CD4-positive, alpha-beta T cell (primary cell): Measurements from ENCODE around the gene MAN1B1. TPM values are rescaled to one million over a fixed set of nuclear protein-coding genes. Genes with fewer than 3 reads are reported as not detected.
A peak's percentile ranks its signal among the peaks of the same experiment; 100 is the strongest.

Experiments used
- ATAC-seq: fragments of 200-7000 bp; cut with Tn5 transposase; one replicate; pipeline ENCODE4 v1.10.0; 2022; ENCODE audit warnings: mild to moderate bottlenecking; ENCODE audit not compliant: poor library complexity
- CTCF ChIA-PET: fragments of 350-600 bp; sonication (Branson Sonifier 250); formaldehyde crosslinking; loops from one replicate; lab custom pipeline; 2021; ENCODE audit warnings: antibody characterized with exemption, inconsistent platforms; lab: Charles Lee
- POLR2A ChIA-PET: fragments of 350-600 bp; sonication (Branson Sonifier 250); formaldehyde crosslinking; loops from one replicate; lab custom pipeline; 2021; ENCODE audit warnings: antibody characterized with exemption, inconsistent platforms; lab: Charles Lee
- DNase-seq, 14 experiments: peaks; one replicate each; pipeline ENCODE4 v3.0.0-alpha.2; 2013 to 2020; ENCODE audit warnings: mixed read lengths in 2 of 14
- H3K27ac ChIP-seq, 2 donors: one replicate each; pipeline versions ENCODE4 v1.5.1 to v1.7.0; 2013; ENCODE audit warnings: low read length in 2 of 2, low read depth in 1 of 2, mild to moderate bottlenecking in 1 of 2
- H3K27me3 ChIP-seq, 2 experiments: 1 replicate in 1 of 2; 2 replicates in 1 of 2; pipeline versions ENCODE4 v1.6.1 to v1.7.0; 2013; ENCODE audit warnings: low read length in 2 of 2, control low read depth in 1 of 2, mild to moderate bottlenecking in 1 of 2, moderate library complexity in 1 of 2; ENCODE audit not compliant: insufficient read depth in 2 of 2, control insufficient read depth in 1 of 2
- H3K36me3 ChIP-seq: one replicate; pipeline ENCODE4 v1.6.1; 2013; ENCODE audit warnings: low read length, control low read depth; ENCODE audit not compliant: insufficient read depth
- H3K4me1 ChIP-seq: one replicate; pipeline ENCODE4 v1.6.1; 2013; ENCODE audit warnings: low read length, control low read depth; ENCODE audit not compliant: insufficient read depth
- H3K4me3 ChIP-seq: one replicate; pipeline ENCODE4 v1.5.1; 2013; ENCODE audit warnings: mild to moderate bottlenecking, low read length, moderate library complexity
- H3K9me3 ChIP-seq, 2 experiments: 1 replicate in 1 of 2; 2 replicates in 1 of 2; pipeline versions ENCODE4 v1.6.1 to v1.7.0; 2013; ENCODE audit warnings: low read length in 2 of 2, mild to moderate bottlenecking in 2 of 2, control low read depth in 1 of 2, moderate library complexity in 1 of 2; ENCODE audit not compliant: control insufficient read depth in 1 of 2, insufficient read depth in 1 of 2
- H3K27ac Mint-ChIP-seq: one replicate; pipeline ENCODE4 v1.8.0; 2020; ENCODE audit warnings: mixed read lengths
- H3K27me3 Mint-ChIP-seq: one replicate; pipeline ENCODE4 v1.8.0; 2021; ENCODE audit warnings: mixed read lengths
- H3K36me3 Mint-ChIP-seq: one replicate; pipeline ENCODE4 v1.8.0; 2021; ENCODE audit warnings: low read depth, mixed read lengths
- H3K4me1 Mint-ChIP-seq: one replicate; pipeline ENCODE4 v1.8.0; 2021; ENCODE audit warnings: low read depth, mixed read lengths
- H3K4me3 Mint-ChIP-seq: one replicate; pipeline ENCODE4 v1.8.0; 2020; ENCODE audit warnings: mild to moderate bottlenecking, mixed read lengths
- H3K9me3 Mint-ChIP-seq: one replicate; pipeline ENCODE4 v1.8.0; 2020; ENCODE audit warnings: mixed read lengths
- CTCF ChIP-seq: fragments of 200-600 bp; IDR thresholded peaks from one replicate; pipeline ENCODE4 v1.8.0; 2022; ENCODE audit warnings: antibody characterized with exemption, mild to moderate bottlenecking
- intact Hi-C, 2 experiments: fragments of 100-400 bp; cut with DNase I in 1 of 2; cut with micrococcal nuclease in 1 of 2; formaldehyde crosslinking; loops; one replicate each; pipeline versions ENCODE4 v1.15.1 to v1.9.0; 2023 to 2025; cut with DNase I, micrococcal nuclease
- total RNA-seq, 174 experiments: library from RNA in 2 of 174; stranded (reverse) in 2 of 174; gene quantifications; one replicate each; pipeline ENCODE4 v1.2.3 and lab custom pipeline; 2021 to 2026

MAN1B1 gene
- total RNA-seq, 2 experiments from 2014 or later: 60.9 to 66.9 TPM

DNA sequence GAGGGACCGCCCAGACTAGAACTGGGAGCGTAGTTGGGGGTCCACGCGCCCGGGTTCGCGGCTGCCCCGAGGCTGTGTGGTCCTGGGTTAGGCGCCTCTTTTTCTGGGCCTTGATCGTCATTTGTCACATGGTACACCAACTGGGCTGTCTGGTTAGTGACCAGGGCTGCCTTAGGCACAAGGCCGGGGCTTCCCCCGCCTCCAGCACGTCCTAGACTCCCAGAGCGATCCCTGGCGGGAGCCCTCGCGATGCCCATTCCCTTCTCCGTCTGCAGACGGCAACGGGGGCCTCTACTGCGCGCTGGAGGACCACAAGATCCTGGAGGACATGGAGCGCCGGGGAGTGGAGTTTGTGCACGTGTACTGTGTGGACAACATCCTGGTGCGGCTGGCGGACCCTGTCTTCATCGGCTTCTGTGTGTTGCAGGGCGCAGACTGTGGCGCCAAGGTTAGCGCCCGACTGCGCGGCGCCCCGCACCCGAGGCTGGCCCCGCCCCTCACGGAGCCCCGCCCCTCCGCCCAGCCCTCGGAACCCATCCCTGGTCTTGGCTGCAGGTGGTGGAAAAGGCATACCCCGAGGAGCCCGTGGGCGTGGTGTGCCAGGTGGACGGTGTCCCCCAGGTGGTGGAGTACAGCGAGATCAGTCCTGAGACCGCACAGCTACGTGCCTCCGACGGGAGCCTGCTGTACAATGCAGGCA lies 7.9 kb upstream of the MAN1B1 start:
- DNase-seq (peak in 1 of 14 experiments; percentile 41), ATAC-seq (no peak)
- Histone ChIP-seq H3K27ac (no peak overlapping the region), H3K4me1 (peaks cover 18% of the 10 kb centered on the region), H3K9me3 (no peaks in the 10 kb centered on the region), H3K27me3 (no peaks in the 10 kb centered on the region), H3K36me3 (peaks cover 10% of the 10 kb centered on the region), H3K4me3 (no peak overlapping the region)
- Mint-ChIP-seq H3K27me3 (no peaks in the 10 kb centered on the region), H3K4me3 (peak overlapping the region; percentile 62), H3K36me3 (peaks cover 4% of the 10 kb centered on the region), H3K4me1 (peaks cover 3% of the 10 kb centered on the region), H3K27ac (no peak overlapping the region), H3K9me3 (no peaks in the 10 kb centered on the region)
- ChIA-PET CTCF (interaction anchor here (1.2 kb wide), 1 partner anchor 11 kb away, joined by 3 read pairs; no protein-coding TSS in a partner anchor), POLR2A (interaction anchor here (1.1 to 2.7 kb wide), 2 partner anchors 8 to 11 kb away, joined by 4 to 24 read pairs; partner anchors contain the start of gene MAN1B1)
- intact Hi-C loops: no loop called here
- no peak for TF ChIP-seq CTCF

GRCh38 chr9:137079401-137079787 lies 7.4 kb upstream of the MAN1B1 start:
- Mint-ChIP-seq H3K27ac (no peak overlapping the region), H3K36me3 (peaks cover 4% of the 10 kb centered on the region), H3K9me3 (no peaks in the 10 kb centered on the region), H3K4me3 (peak overlapping the region; percentile 70), H3K27me3 (no peaks in the 10 kb centered on the region), H3K4me1 (peaks cover 3% of the 10 kb centered on the region)
- no peak overlapping the region for H3K27ac ChIP-seq
- H3K27me3 ChIP-seq: no peaks in the 10 kb centered on the region
- no peak for ATAC-seq
- ChIA-PET CTCF (interaction anchor here (1.2 kb wide), 1 partner anchor 12 kb away, joined by 3 read pairs; no protein-coding TSS in a partner anchor), POLR2A (no interaction called here)
- H3K4me1 ChIP-seq: peaks cover 18% of the 10 kb centered on the region
- no peak for DNase-seq
- intact Hi-C loops: no loop called here
- TF ChIP-seq CTCF: no peak
- H3K4me3 ChIP-seq: no peak overlapping the region
- no peaks in the 10 kb centered on the region for H3K9me3 ChIP-seq
- peaks cover 10% of the 10 kb centered on the region for H3K36me3 ChIP-seq

GRCh38 chr9:137080260-137081122 lies 6.3 kb upstream of the MAN1B1 start:
- ChIA-PET CTCF (interaction anchor here (1.0 kb wide), 1 partner anchor 156 kb away, joined by 3 read pairs; no protein-coding TSS in a partner anchor), POLR2A (no interaction called here)

More at GRCh38 chr9:137080260-137081122, 6.3 kb upstream of the MAN1B1 start:
- Histone ChIP-seq H3K27ac (no peak overlapping the region), H3K36me3 (peaks cover 10% of the 10 kb centered on the region), H3K9me3 (no peaks in the 10 kb centered on the region), H3K27me3 (no peaks in the 10 kb centered on the region), H3K4me1 (peaks cover 23% of the 10 kb centered on the region), H3K4me3 (no peak overlapping the region)
- DNase-seq: no peak
- Mint-ChIP-seq H3K9me3 (no peaks in the 10 kb centered on the region), H3K27me3 (no peaks in the 10 kb centered on the region), H3K36me3 (peaks cover 4% of the 10 kb centered on the region), H3K4me3 (no peak overlapping the region), H3K27ac (no peak overlapping the region), H3K4me1 (peaks cover 5% of the 10 kb centered on the region)
- TF ChIP-seq CTCF: no peak
- intact Hi-C loops: no loop called here
- ATAC-seq: no peak
